Measurements from ENCODE around the gene AK4. TPM values are rescaled to one million over a fixed set of nuclear protein-coding genes. Genes with fewer than 3 reads are reported as not detected.

The AK4 gene
- total RNA-seq, 4 donors from 2014 or later, result 1.4 to 2.6 (median 1.8) TPM

- in situ Hi-C loops (cut with MboI; ENCODE audit: low sequenced_read_pairs in 4 of 4), result no loop called here
- DNase-seq (no peak), ATAC-seq (peak; percentile 43 to 47)
- Histone ChIP-seq H3K36me3 (no peaks in the 10 kb centered on the region), H3K27ac (peak overlapping the region in 3 of 4 donors; percentile 18 to 67 (median 60)), H3K9me3 (no peaks in the 10 kb centered on the region), H3K4me3 (peak overlapping the region; percentile 51 to 89 (median 74)), H3K27me3 (peaks cover 0 to 12% (median 0%) of the 10 kb centered on the region in 3 donors), H3K4me1 (peaks cover 4 to 5% of the 10 kb centered on the region in 2 donors)
- TF ChIP-seq CTCF (IDR thresholded peaks at IDR 0.05 in 4 of 5, conservative IDR thresholded peaks at IDR 0.05 in 1 of 5), result no peak
- no peak for TF ChIP-seq POLR2A (IDR thresholded peaks at IDR 0.05)
- intact Hi-C loops (cut with DNase I; ENCODE audit: low total_unique reads), result no loop called here
Observed at GRCh38 chr1:65147424-65148177, 402 bp upstream of the AK4 start.

GRCh38 chr1:65148548-65149350 lies 746 bp downstream of the AK4 start:
- Histone ChIP-seq H3K4me3 (peak overlapping the region; percentile 51 to 89 (median 74)), H3K36me3 (no peaks in the 10 kb centered on the region), H3K4me1 (peaks cover 4 to 5% of the 10 kb centered on the region in 2 donors), H3K27ac (peak overlapping the region; percentile 44 to 71 (median 64)), H3K9me3 (no peaks in the 10 kb centered on the region), H3K27me3 (peaks cover 0 to 9% (median 0%) of the 10 kb centered on the region in 3 donors)
- in situ Hi-C loops (cut with MboI; ENCODE audit: low sequenced_read_pairs in 4 of 4) (no loop called here), intact Hi-C loops (cut with DNase I; ENCODE audit: low total_unique reads) (no loop called here)
- ATAC-seq, result peak; percentile 31 to 43
- no peak for DNase-seq
- TF ChIP-seq POLR2A (IDR thresholded peaks at IDR 0.05) (peak in 1 of 2 donors; percentile 17), CTCF (IDR thresholded peaks at IDR 0.05 in 4 of 5, conservative IDR thresholded peaks at IDR 0.05 in 1 of 5) (no peak)

- DNase-seq, result no peak
- no peak for TF ChIP-seq CTCF (IDR thresholded peaks at IDR 0.05 in 4 of 5, conservative IDR thresholded peaks at IDR 0.05 in 1 of 5)
- TF ChIP-seq POLR2A (IDR thresholded peaks at IDR 0.05), result no peak
- ATAC-seq, result no peak
- H3K27me3 ChIP-seq, result peaks cover 0 to 9% (median 0%) of the 10 kb centered on the region in 3 donors
- intact Hi-C loops (cut with DNase I; ENCODE audit: low total_unique reads) (no loop called here), in situ Hi-C loops (cut with MboI; ENCODE audit: low sequenced_read_pairs in 4 of 4) (no loop called here)
- peak overlapping the region; percentile 44 to 71 (median 64) for H3K27ac ChIP-seq
- H3K36me3 ChIP-seq, result no peaks in the 10 kb centered on the region
- H3K4me1 ChIP-seq, result peaks cover 4 to 5% of the 10 kb centered on the region in 2 donors
- H3K4me3 ChIP-seq, result peak overlapping the region; percentile 51 to 89 (median 74)
- H3K9me3 ChIP-seq, result no peaks in the 10 kb centered on the region
Observed at GRCh38 chr1:65149351-65150107, 1.5 kb downstream of the AK4 start.

GRCh38 chr1:65150108-65150463 lies 2.1 kb downstream of the AK4 start:
- Histone ChIP-seq H3K27ac (no peak overlapping the region), H3K9me3 (no peaks in the 10 kb centered on the region), H3K4me3 (no peak overlapping the region), H3K36me3 (no peaks in the 10 kb centered on the region), H3K27me3 (peaks cover 0 to 9% (median 0%) of the 10 kb centered on the region in 3 donors), H3K4me1 (peaks cover 4 to 5% of the 10 kb centered on the region in 2 donors)
- DNase-seq, result no peak
- ATAC-seq, result no peak
- TF ChIP-seq CTCF (IDR thresholded peaks at IDR 0.05 in 4 of 5, conservative IDR thresholded peaks at IDR 0.05 in 1 of 5), result no peak
- no peak for TF ChIP-seq POLR2A (IDR thresholded peaks at IDR 0.05)
- in situ Hi-C loops (cut with MboI; ENCODE audit: low sequenced_read_pairs in 4 of 4), result no loop called here
- intact Hi-C loops (cut with DNase I; ENCODE audit: low total_unique reads), result no loop called here
